B cell (primary cell): ENCODE results near the gene LSM10. TPM values are rescaled to one million over a fixed set of nuclear protein-coding genes. Genes with fewer than 3 reads are reported as not detected.

Experiments
- ATAC-seq: fragments of 200-7000 bp; cut with Tn5 transposase; one replicate; pipeline ENCODE4 v1.10.0; 2021; ENCODE audit warnings: low read depth, mild to moderate bottlenecking, moderate number of reproducible peaks, moderate library complexity
- CTCF ChIA-PET: fragments of 350-600 bp; sonication (Branson Sonifier 250); formaldehyde crosslinking; loops from one replicate; lab custom pipeline; 2021; ENCODE audit warnings: antibody characterized with exemption, inconsistent platforms; lab: Charles Lee
- POLR2A ChIA-PET: fragments of 350-600 bp; sonication (Branson Sonifier 250); formaldehyde crosslinking; loops from one replicate; lab custom pipeline; 2021; ENCODE audit warnings: antibody characterized with exemption; lab: Charles Lee
- DNase-seq: peaks from one replicate; pipeline ENCODE4 v3.0.0; 2013
- H2AFZ ChIP-seq: 2 replicates; pipeline ENCODE4 v1.6.1; 2012; ENCODE audit warnings: mild to moderate bottlenecking, low read depth, low read length; ENCODE audit not compliant: insufficient read depth, poor library complexity, severe bottlenecking
- H3K27ac ChIP-seq, 2 donors: 1 replicate in 1 of 2; 2 replicates in 1 of 2; pipeline ENCODE4 v1.5.1; 2012 to 2013; ENCODE audit warnings: low read length in 2 of 2, mild to moderate bottlenecking in 2 of 2, moderate library complexity in 1 of 2
- H3K27me3 ChIP-seq, 4 experiments: fragments of 200-600 bp in 1 of 4; sonication (generic) in 1 of 4; replicated peaks in 1 of 4; 1 replicate in 2 of 4; 2 replicates in 2 of 4; pipeline versions ENCODE4 v1.6.1 to v1.7.0; 2013 to 2016; ENCODE audit warnings: low read length in 3 of 4, mild to moderate bottlenecking in 2 of 4, mixed read lengths in 1 of 4, moderate library complexity in 1 of 4; ENCODE audit not compliant: insufficient read depth in 4 of 4, control insufficient read depth in 3 of 4; ENCODE audit errors: control extremely low read depth in 1 of 4
- H3K36me3 ChIP-seq, 2 experiments: replicated peaks in 1 of 2; 1 replicate in 1 of 2; 2 replicates in 1 of 2; pipeline versions ENCODE4 v1.6.1 to v1.7.1; 2013; ENCODE audit warnings: low read length in 1 of 2; ENCODE audit not compliant: insufficient read depth in 2 of 2, control insufficient read depth in 1 of 2; ENCODE audit errors: control extremely low read depth in 1 of 2, extremely low read depth in 1 of 2
- H3K4me1 ChIP-seq, 2 donors: fragments of 200-600 bp in 1 of 2; sonication (generic) in 1 of 2; 1 replicate in 1 of 2; 2 replicates in 1 of 2; pipeline versions ENCODE4 v1.5.1 to v1.6.1; 2013 to 2017; ENCODE audit warnings: low read length in 2 of 2; ENCODE audit not compliant: control insufficient read depth in 2 of 2, insufficient read depth in 2 of 2
- H3K4me2 ChIP-seq: replicated peaks from 2 replicates; pipeline ENCODE3; 2012; ENCODE audit warnings: mild to moderate bottlenecking, low read depth, low read length; ENCODE audit not compliant: poor library complexity, severe bottlenecking
- H3K4me3 ChIP-seq, 5 experiments: fragments of 200-600 bp in 1 of 5; sonication (generic) in 1 of 5; 1 replicate in 3 of 5; 2 replicates in 2 of 5; pipeline versions ENCODE4 v1.5.1 to v1.7.0; 2011 to 2016; ENCODE audit warnings: low read length in 4 of 5, mild to moderate bottlenecking in 4 of 5, low read depth in 2 of 5, control low read depth in 1 of 5, moderate library complexity in 1 of 5; ENCODE audit not compliant: insufficient read depth in 1 of 5; ENCODE audit errors: control extremely low read depth in 1 of 5, extremely low read depth in 1 of 5
- H3K79me2 ChIP-seq: fragments of 200-600 bp; sonication (generic); one replicate; pipeline ENCODE4 v1.6.0; 2016; ENCODE audit warnings: low read length; ENCODE audit not compliant: control insufficient read depth, insufficient read depth
- H3K9ac ChIP-seq: fragments of 200-600 bp; sonication (generic); 2 replicates; pipeline ENCODE4 v1.6.1; 2017; ENCODE audit warnings: mild to moderate bottlenecking, low read length, moderate library complexity
- H3K9me3 ChIP-seq, 3 donors: one replicate each; pipeline versions ENCODE4 v1.6.1 to v1.7.1; 2013; ENCODE audit warnings: low read length in 2 of 3; ENCODE audit not compliant: control insufficient read depth in 2 of 3, insufficient read depth in 1 of 3; ENCODE audit errors: control extremely low read depth in 1 of 3
- H4K20me1 ChIP-seq: 2 replicates; pipeline ENCODE4 v1.6.0; 2012; ENCODE audit warnings: mild to moderate bottlenecking, low read length; ENCODE audit not compliant: insufficient read depth, control insufficient read depth, poor library complexity, severe bottlenecking
- H3K27ac Mint-ChIP-seq: one replicate; pipeline ENCODE4 v1.8.0; 2021; ENCODE audit warnings: mixed read lengths
- H3K27me3 Mint-ChIP-seq: one replicate; pipeline ENCODE4 v1.8.0; 2021; ENCODE audit warnings: mixed read lengths
- H3K4me1 Mint-ChIP-seq: one replicate; pipeline ENCODE4 v1.8.0; 2021; ENCODE audit warnings: mixed read lengths
- H3K4me3 Mint-ChIP-seq: one replicate; pipeline ENCODE4 v1.8.0; 2021; ENCODE audit warnings: mixed read lengths
- H3K9me3 Mint-ChIP-seq: one replicate; pipeline ENCODE4 v1.8.0; 2022; ENCODE audit warnings: mixed read lengths; ENCODE audit not compliant: insufficient read depth
- EZH2 ChIP-seq: IDR thresholded peaks from 2 replicates; pipeline ENCODE4 v1.6.1; 2012; ENCODE audit warnings: borderline replicate concordance, low read depth, mild to moderate bottlenecking, moderate library complexity, low read length; ENCODE audit not compliant: insufficient read depth, poor library complexity, severe bottlenecking
- WGBS: methylation state at CpG from one replicate; pipeline ENCODE4 v1.1.5; 2013; ENCODE audit warnings: missing lambda C conversion rate; ENCODE audit not compliant: insufficient coverage; 5-methylcytosine and 5-hydroxymethylcytosine counted together
- intact Hi-C: fragments of 100-400 bp; cut with micrococcal nuclease; formaldehyde crosslinking; loops from one replicate; pipeline ENCODE4 v1.10.0; 2022
- polyA plus RNA-seq: library from polyadenylated mRNA; depleted of rRNA; stranded (reverse); fragments of >200 nt; gene quantifications from 2 replicates; pipeline ENCODE4 v1.2.3, GENCODE V29; 2012
- total RNA-seq, 2 donors: library from RNA; stranded (reverse); fragments of 120-200 nt in 1 of 2; gene quantifications; 1 replicate in 1 of 2; 2 replicates in 1 of 2; pipeline versions ENCODE4 v1.2.3 to v1.2.4, GENCODE V29; 2013 to 2022
- TF ChIP-seq, protein P1 (sequence below): fragments of 200-600 bp; IDR thresholded peaks from one replicate; pipeline ENCODE4 v1.8.0; 2022; ENCODE audit warnings: antibody characterized with exemption, mild to moderate bottlenecking

LSM10 gene
- total and polyA plus RNA-seq, 2 donors (not counting 1 experiment from before 2014, with no cell fraction given): 73.5 to 136 TPM

DNA sequence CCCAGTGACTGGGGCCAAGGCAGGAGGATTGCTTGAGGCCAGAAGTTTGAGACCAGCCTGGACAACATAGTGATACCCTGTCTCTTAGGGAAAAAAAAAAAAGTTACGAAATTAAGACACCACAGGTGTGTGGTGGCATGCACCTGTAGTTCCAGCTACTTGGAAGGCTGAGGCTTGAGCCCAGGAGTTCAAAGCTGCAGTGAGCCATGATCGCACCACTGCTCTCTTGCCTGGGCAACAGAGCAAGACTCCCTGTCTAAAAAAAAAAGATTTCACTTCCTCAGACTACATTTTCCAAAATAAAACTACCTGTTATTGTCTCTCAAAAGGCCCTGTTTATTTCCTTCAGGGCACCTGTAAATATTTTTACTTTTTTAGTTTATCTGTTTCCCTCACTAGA, 7.3 kb downstream of the LSM10 start:
- Histone ChIP-seq H3K4me2 (peak overlapping the region; percentile 72), H3K9ac (peak overlapping the region; percentile 30), H4K20me1 (peaks cover under 1% of the 10 kb centered on the region), H3K27me3 (no peaks in the 10 kb centered on the region), H3K9me3 (peaks cover 0 to 4% (median 0%) of the 10 kb centered on the region in 3 donors), H3K79me2 (peaks cover 72% of the 10 kb centered on the region), H3K4me1 (peaks cover 69 to 79% of the 10 kb centered on the region in 2 donors), H2AFZ (no peak overlapping the region), H3K4me3 (peak overlapping the region in 3 of 5 experiments; percentile 5 to 46 (median 17)), H3K36me3 (peaks cover 0 to 34% of the 10 kb centered on the region in 2 experiments), H3K27ac (peak overlapping the region; percentile 88 to 92)
- intact Hi-C loops: no loop called here
- Mint-ChIP-seq H3K4me1 (peaks cover 82% of the 10 kb centered on the region), H3K4me3 (peak overlapping the region; percentile 65), H3K9me3 (no peaks in the 10 kb centered on the region), H3K27ac (peak overlapping the region; percentile 86), H3K27me3 (no peaks in the 10 kb centered on the region)
- 0% methylated on average over 2 of the region's 2 CpGs for WGBS
- ChIA-PET POLR2A (interaction anchor here (0.8 to 1.1 kb wide), 3 partner anchors 18 to 1087 kb away, joined by 3 to 4 read pairs (median 3); no protein-coding TSS in a partner anchor), CTCF (interaction anchor here (1.3 to 1.9 kb wide), 5 partner anchors 22 to 84 kb away, joined by 3 to 11 read pairs (median 5); partner anchors contain the start of gene SH3D21)
- peak; percentile 72 for DNase-seq
- ATAC-seq: peak; percentile 4
- TF ChIP-seq, protein P1, sequence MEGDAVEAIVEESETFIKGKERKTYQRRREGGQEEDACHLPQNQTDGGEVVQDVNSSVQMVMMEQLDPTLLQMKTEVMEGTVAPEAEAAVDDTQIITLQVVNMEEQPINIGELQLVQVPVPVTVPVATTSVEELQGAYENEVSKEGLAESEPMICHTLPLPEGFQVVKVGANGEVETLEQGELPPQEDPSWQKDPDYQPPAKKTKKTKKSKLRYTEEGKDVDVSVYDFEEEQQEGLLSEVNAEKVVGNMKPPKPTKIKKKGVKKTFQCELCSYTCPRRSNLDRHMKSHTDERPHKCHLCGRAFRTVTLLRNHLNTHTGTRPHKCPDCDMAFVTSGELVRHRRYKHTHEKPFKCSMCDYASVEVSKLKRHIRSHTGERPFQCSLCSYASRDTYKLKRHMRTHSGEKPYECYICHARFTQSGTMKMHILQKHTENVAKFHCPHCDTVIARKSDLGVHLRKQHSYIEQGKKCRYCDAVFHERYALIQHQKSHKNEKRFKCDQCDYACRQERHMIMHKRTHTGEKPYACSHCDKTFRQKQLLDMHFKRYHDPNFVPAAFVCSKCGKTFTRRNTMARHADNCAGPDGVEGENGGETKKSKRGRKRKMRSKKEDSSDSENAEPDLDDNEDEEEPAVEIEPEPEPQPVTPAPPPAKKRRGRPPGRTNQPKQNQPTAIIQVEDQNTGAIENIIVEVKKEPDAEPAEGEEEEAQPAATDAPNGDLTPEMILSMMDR: no peak

DNA sequence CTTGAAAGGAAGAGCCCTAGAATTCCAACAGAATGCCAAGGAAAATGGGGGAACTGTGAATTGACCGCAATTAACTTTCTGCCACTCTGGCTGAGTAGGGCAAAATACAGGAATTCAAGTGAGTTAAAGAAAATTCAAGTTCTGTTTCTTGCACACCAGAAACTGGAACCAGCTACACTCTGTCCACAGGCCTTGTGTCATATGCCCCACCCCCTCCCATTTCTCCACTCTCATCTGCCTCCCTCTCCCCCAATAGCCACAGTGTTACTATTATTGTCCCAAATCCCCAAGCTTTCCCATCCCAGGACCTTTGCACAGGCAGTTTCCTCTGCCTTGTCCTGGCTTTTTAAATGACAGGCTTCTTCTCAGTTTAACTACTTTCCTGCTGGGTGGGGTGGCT, 7.7 kb downstream of the LSM10 start:
- Histone ChIP-seq H3K27me3 (no peaks in the 10 kb centered on the region), H3K9me3 (peaks cover 0 to 4% (median 0%) of the 10 kb centered on the region in 3 donors), H3K79me2 (peaks cover 72% of the 10 kb centered on the region), H3K36me3 (peaks cover 0 to 34% of the 10 kb centered on the region in 2 experiments), H2AFZ (no peak overlapping the region), H3K27ac (peak overlapping the region; percentile 88 to 92), H3K4me3 (peak overlapping the region in 3 of 5 experiments; percentile 5 to 46 (median 17)), H4K20me1 (peaks cover 5% of the 10 kb centered on the region), H3K4me1 (peaks cover 69 to 81% of the 10 kb centered on the region in 2 donors), H3K9ac (peak overlapping the region; percentile 21), H3K4me2 (peak overlapping the region; percentile 72)
- WGBS: no CpG with 5 or more reads among the region's 1 CpG
- H3K27ac Mint-ChIP-seq: peak overlapping the region; percentile 86
- no peak for ATAC-seq
- ChIA-PET POLR2A (interaction anchor here (1.0 to 1.1 kb wide), 2 partner anchors 17 to 21 kb away, joined by 3 to 4 read pairs; no protein-coding TSS in a partner anchor), CTCF (interaction anchor here (1.1 to 1.9 kb wide), 7 partner anchors 19 to 241 kb away, joined by 3 to 11 read pairs (median 6); partner anchors contain the start of genes SH3D21 and TRAPPC3)
- H3K4me1 Mint-ChIP-seq: peaks cover 80% of the 10 kb centered on the region
- no peaks in the 10 kb centered on the region for H3K27me3 Mint-ChIP-seq
- intact Hi-C loops: loop anchor here (5.0 kb wide), 1 partner anchor 1087 kb away; no protein-coding TSS in a partner anchor
- peak; percentile 64 for DNase-seq
- TF ChIP-seq, protein P1: no peak
- no peak for TF ChIP-seq EZH2
- H3K9me3 Mint-ChIP-seq: no peaks in the 10 kb centered on the region
- H3K4me3 Mint-ChIP-seq: peak overlapping the region; percentile 65
